ENCODE measurements around the gene RBBP6. TPM values are rescaled to one million over a fixed set of nuclear protein-coding genes. Genes with fewer than 3 reads are reported as not detected.

Gene RBBP6
- polyA plus RNA-seq (2012; rRNA removed), result 15.1 and 21.8 TPM in 2 replicates
- 15.1 and 19.6 TPM in 2 replicates for polyA plus RNA-seq (2012; cell fraction: cytosol; rRNA removed)
- polyA plus RNA-seq (2012; cell fraction: nucleus; rRNA removed), result 66.0 and 69.7 TPM in 2 replicates

GRCh38 chr16:24539295-24539849, at the start of gene RBBP6:
Gene RBBP6 (plus strand): TSS chr16:24539566. CDS start chr16:24540627, 1,061 bp downstream.
- CTCF ChIA-PET, result interaction anchor here (1.0 to 1.5 kb wide), 6 partner anchors 14 to 23 kb away, joined by 3 to 5 read pairs (median 4); no protein-coding TSS in a partner anchor
- POLR2A ChIA-PET, result interaction anchor here (0.7 to 1.2 kb wide), 2 partner anchors 10 to 22 kb away, joined by 5 read pairs; no protein-coding TSS in a partner anchor

More at GRCh38 chr16:24539295-24539849, at the start of gene RBBP6:
- Histone ChIP-seq H3K9me3 (no peaks in the 10 kb centered on the region), H3K27ac (ENCODE audit: low read depth in 2 of 2, low read length in 1 of 2) (peak within 1 kb of the TSS; percentile 94 to 95), H4K20me1 (ENCODE audit: insufficient read depth) (peaks cover 43% of the 10 kb centered on the region), H3K9ac (peak within 1 kb of the TSS; percentile 100), H2AFZ (ENCODE audit: low read depth) (peak within 1 kb of the TSS; percentile 91), H3K36me3 (replicated peaks in 1 of 2; ENCODE audit: control insufficient read depth in 1 of 2, insufficient read depth in 2 of 2, low read length in 1 of 2) (peaks cover 5 to 11% of the 10 kb centered on the region in 2 experiments), H3K4me3 (ENCODE audit: low read depth in 2 of 2, low read length in 1 of 2) (peak within 1 kb of the TSS; percentile 89 to 97), H3K4me1 (ENCODE audit: control insufficient read depth in 1 of 2, insufficient read depth in 2 of 2, low read depth in 1 of 2, low read length in 1 of 2) (peaks cover 8 to 10% of the 10 kb centered on the region in 2 experiments), H3K9me2 (no peaks in the 10 kb centered on the region), H3F3A (replicated peaks; ENCODE audit: insufficient read depth) (peaks cover 3% of the 10 kb centered on the region), H3K79me2 (ENCODE audit: insufficient read depth) (peaks cover 50% of the 10 kb centered on the region), H3K4me2 (peak within 1 kb of the TSS; percentile 87), H3K27me3 (ENCODE audit: insufficient read depth) (no peaks in the 10 kb centered on the region)
- TF ChIP-seq MEF2A (IDR thresholded peaks at IDR 0.05; ENCODE audit: borderline replicate concordance, low read depth) (no peak), CTCF (IDR thresholded peaks at IDR 0.05) (peak; percentile 44), ELF1 (IDR thresholded peaks at IDR 0.05) (peak; percentile 54; the same call in 1 of the 2 replicates), TEAD4 (IDR thresholded peaks at IDR 0.05; ENCODE audit: borderline replicate concordance, insufficient read depth) (no peak), USF1 (IDR thresholded peaks at IDR 0.05; ENCODE audit: borderline replicate concordance, low read depth) (peak; percentile 95), FOXJ3 (CRISPR knock-in tag; IDR thresholded peaks at IDR 0.05) (no peak), NRF1 (IDR thresholded peaks at IDR 0.05; ENCODE audit: low read depth, low read length) (peak; percentile 49; the same call in 1 of the 2 replicates), REST (IDR thresholded peaks at IDR 0.05; ENCODE audit: low read depth, low read length) (no peak), POLR2AphosphoS5 (IDR thresholded peaks at IDR 0.05; ENCODE audit: low read depth, low read length) (peak; percentile 96), MAX (IDR thresholded peaks at IDR 0.05; ENCODE audit: low read depth) (peak; percentile 80), RCOR1 (IDR thresholded peaks at IDR 0.05; ENCODE audit: low read length) (0 out of 2 replicates have a peak, but pooled peaks have one; percentile 3), FOXM1 (IDR thresholded peaks at IDR 0.05; ENCODE audit: low read depth) (0 out of 2 replicates have a peak, but pooled peaks have one; percentile 56), TAF1 (IDR thresholded peaks at IDR 0.05; ENCODE audit: borderline replicate concordance, low read depth, low read length) (peak; percentile 93), USF2 (IDR thresholded peaks at IDR 0.05; ENCODE audit: borderline replicate concordance, low read depth, low read length) (peak; percentile 85), JUND (IDR thresholded peaks at IDR 0.05) (no peak), TCF12 (IDR thresholded peaks at IDR 0.05) (no peak), MXI1 (IDR thresholded peaks at IDR 0.05; ENCODE audit: low read depth, low read length) (peak; percentile 53), NFIC (IDR thresholded peaks at IDR 0.05; ENCODE audit: borderline replicate concordance) (peak; percentile 10; the same call in 1 of the 2 replicates), CHD2 (IDR thresholded peaks at IDR 0.05; ENCODE audit: low read length, partially characterized antibody) (peak; percentile 28), ZBTB33 (IDR thresholded peaks at IDR 0.05; ENCODE audit: borderline replicate concordance, low read depth) (0 out of 2 replicates have a peak, but pooled peaks have one; percentile 14), EP300 (IDR thresholded peaks at IDR 0.05; ENCODE audit: borderline replicate concordance in 1 of 2, low read depth in 1 of 2, low read length in 1 of 2) (peak in 1 of 2 experiments; percentile 39; a peak in 1 of 4 replicates), YY1 (IDR thresholded peaks at IDR 0.05; ENCODE audit: low read depth) (peak; percentile 90)
- 0% methylated on average over 29 of the region's 68 CpGs for WGBS (ENCODE audit: low lambda C conversion rate)
- peak; percentile 94 for DNase-seq
